Stimulated activated CD4-positive, alpha-beta T cell treated with anti-CD3 and anti-CD28 coated beads, TNF-alpha, amount 100 ng/mL, for 4 hours (primary cell): Measurements from ENCODE around the gene NBEA.
"Not testable (repeated sequence)": the region's sequence is repeated elsewhere in the genome, so short reads cannot be mapped to it uniquely, and the experiment has no call there.

Source experiments
- DNase-seq, 3 experiments: peaks; one replicate each; pipeline ENCODE4 v3.0.0-alpha.2; 2020; ENCODE audit warnings: low read depth in 3 of 3

Gene NBEA, protein sequence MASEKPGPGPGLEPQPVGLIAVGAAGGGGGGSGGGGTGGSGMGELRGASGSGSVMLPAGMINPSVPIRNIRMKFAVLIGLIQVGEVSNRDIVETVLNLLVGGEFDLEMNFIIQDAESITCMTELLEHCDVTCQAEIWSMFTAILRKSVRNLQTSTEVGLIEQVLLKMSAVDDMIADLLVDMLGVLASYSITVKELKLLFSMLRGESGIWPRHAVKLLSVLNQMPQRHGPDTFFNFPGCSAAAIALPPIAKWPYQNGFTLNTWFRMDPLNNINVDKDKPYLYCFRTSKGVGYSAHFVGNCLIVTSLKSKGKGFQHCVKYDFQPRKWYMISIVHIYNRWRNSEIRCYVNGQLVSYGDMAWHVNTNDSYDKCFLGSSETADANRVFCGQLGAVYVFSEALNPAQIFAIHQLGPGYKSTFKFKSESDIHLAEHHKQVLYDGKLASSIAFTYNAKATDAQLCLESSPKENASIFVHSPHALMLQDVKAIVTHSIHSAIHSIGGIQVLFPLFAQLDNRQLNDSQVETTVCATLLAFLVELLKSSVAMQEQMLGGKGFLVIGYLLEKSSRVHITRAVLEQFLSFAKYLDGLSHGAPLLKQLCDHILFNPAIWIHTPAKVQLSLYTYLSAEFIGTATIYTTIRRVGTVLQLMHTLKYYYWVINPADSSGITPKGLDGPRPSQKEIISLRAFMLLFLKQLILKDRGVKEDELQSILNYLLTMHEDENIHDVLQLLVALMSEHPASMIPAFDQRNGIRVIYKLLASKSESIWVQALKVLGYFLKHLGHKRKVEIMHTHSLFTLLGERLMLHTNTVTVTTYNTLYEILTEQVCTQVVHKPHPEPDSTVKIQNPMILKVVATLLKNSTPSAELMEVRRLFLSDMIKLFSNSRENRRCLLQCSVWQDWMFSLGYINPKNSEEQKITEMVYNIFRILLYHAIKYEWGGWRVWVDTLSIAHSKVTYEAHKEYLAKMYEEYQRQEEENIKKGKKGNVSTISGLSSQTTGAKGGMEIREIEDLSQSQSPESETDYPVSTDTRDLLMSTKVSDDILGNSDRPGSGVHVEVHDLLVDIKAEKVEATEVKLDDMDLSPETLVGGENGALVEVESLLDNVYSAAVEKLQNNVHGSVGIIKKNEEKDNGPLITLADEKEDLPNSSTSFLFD (N-terminal part only)

DNA sequence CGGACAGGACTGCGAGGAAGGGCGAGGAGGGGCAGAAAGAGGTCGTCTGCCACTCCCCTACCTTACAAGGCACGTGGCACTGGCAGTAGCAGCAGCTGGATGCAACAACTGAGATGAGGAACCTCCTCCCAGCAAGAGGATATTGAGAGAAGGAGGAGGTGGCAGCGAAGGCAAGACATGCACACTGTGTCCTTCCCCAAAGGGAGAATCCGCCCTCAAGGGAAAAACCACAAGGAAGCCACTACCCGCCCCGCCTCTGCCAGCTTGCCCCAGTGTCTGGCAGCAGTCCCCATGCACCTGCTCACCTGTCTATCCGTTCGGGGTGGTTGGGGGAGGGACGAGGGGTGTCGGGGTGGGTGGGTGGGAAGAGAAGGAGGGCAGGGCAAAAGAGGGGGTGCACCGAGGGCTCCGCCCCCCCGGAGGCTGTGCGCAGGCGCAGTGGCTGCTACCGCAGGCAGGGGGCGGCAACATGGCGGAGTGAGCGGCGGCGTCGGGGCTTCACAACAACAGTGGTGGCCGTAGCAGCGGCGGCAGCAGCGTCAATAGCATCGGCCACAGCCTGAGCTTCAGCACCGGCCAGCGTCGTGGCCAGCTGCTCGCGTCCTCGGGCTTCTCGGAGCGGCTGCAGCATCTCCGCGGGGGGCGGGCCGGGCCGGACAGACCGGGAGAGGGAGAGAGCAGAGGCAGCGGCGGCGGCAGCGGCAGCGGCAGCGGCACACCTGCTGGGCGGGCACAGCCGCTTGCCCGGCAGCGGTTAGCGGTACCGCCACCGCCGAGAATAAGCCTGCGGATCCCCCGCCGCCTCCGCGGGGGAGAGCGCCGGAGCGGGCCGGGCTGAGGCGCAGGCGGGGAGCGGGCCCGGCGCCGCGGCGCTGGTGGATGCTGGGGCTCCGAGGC, at the start of gene NBEA:
Gene NBEA (plus strand): TSS at position 436 of the 897 bp plus-strand sequence. CDS start 551 bp downstream, outside the sequence.
- DNase-seq: peak; percentile 50 to 72 (median 66)

DNA sequence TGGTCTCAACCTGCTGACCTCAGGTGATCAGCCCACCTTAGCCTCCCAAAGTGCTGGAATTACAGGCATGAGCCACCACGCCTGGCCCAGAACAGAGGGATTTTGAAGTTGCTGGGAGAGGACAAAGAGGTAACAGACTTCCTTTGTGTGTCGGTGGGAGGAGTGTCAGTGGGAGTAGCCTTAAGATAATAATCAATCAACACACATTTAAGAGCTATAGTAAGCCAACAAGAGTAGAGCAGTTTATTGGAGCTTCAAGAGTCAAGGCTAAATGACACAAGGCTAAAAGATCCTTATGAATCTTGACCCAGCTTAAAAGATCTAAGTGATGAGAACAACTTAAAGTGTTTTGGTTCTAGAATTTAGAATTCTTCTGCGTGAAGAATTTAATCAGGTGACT, 47.3 kb upstream of the NBEA start:
- no peak for DNase-seq

DNA sequence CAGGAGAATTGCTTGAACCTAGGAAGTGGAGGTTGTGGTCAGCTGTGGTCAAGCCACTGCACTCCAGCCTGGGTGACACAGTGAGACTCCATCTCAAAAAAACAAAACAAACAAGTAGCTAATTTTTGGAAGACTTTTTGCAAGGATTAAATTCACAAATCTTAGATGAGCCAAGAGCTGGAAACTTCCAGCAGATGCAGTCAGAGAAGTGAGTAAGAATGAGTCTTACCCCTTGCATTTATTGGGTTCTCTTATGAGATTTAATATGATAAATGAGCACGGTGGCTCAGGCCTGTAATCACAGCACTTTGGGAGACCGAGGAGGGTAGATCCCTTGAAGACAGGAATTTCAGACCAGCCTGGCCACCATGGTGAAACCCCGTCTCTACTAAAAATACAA, 44.9 kb upstream of the NBEA start:
- DNase-seq: no peak

DNA sequence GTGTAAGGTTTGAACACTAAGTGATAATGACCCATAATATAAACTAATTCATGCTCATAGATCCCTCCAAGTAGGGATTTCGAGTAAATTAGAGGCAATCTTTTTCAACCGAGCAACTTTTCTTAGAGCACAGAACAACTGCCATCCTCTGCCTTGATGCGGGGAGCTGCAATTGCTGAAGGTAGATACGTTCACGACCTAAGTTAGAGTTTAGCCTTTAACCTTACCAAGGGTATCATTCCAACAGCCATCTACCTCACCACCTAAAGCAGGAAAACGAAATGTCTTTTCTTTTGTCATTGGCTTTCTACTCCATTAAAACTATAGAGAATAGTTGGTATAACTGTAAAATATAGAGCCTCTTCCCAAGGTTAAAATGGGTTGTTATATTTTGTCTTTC, 42.2 kb upstream of the NBEA start:
- no peak for DNase-seq

DNA sequence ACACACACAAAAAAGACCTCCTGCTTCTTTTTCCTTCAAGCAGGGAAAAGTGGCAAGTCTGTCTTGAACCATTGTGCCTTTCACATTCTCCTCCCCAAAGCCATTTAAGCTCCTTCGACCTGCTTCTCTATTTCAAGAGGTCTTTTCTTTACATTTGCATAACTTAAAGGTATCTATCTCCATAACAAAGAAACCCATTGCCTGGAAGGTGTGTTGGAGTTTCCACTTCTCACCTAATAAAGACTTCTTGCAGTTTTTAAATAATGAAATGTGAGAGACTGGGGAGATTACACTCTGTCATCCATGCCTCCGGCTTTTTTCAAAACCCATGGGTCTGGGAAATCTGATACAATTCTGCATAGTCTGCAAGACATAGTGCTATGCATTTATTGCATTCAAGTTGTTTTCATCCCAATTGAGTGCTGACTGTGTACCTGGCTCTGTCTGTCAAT, 41.8 kb upstream of the NBEA start:
- no peak for DNase-seq

DNA sequence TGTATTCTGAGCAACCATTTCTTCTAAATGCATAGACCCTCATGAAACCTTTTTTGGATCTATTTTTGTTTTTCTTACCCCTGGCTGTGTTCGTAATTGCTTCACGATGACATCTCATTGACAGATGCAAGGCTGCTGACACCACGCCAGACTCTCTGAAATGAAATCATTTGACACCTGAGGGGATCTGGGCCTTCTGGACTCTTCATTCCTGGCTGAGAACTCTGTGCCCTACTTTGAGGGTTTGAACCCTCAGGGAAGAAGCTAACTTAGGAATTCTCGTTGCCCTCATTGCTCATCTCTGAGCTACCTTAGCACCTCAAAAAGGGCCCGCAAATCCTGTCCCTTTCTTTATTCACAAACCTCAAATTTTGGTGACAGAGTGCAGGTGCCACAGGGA, 40.5 kb upstream of the NBEA start:
- DNase-seq: no peak

DNA sequence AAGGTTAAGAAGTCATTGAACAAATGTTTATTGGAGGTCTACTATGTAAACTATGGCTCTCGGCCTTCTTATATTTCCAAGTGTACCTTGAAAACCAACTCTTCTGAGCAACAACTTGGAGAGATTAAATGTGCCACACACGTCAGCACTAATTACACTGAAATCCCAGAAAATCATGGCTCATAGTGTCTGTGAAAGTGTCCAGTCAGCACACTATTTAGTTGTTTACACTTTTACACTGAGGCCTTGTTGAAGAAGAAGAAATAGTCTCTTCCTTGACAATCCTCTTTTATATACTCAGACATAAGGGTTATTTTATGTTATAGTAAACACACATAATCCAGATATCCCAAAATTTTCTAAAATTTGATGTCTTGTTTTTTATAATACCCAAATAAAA, 30.9 kb upstream of the NBEA start:
- no peak for DNase-seq

DNA sequence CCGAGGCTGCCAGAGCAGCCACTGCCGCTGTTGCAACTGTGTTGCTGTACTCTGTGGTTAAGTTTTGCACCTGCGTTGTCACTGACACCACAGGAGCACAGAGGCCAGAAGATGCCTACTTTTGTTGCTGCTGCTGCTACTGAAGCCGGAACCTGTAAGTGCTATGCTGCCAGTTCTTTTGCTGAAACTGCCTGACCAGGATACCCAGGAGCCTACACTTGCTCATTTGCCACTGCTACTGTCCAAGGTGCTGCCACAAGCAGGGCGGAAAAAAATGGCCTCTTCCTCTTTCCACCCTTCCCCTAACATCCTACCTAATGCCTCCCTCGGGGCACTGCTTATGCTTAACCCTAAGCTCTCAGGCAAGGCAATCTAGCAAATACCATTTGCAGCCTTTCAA, 29.0 kb upstream of the NBEA start:
- DNase-seq: no peak

DNA sequence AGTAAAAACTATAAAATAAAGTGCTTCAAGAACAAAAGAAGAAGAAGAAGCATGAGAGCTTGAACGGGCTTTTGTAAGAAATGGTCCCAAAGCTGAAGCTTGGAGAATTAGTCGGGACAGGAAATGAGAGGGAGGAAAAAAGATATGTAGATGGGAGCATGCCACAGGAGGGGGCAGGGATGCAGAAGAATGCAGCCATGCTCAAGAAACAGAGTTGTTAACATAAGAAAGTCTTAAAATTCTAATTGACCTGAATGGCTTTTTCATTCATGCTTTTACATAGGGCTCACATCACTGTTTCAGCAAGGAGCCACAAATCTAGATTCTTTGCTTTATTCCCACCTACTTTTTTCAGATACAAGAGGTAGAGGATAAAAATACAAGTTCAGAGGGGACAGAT, 27.7 kb upstream of the NBEA start:
- DNase-seq: no peak

DNA sequence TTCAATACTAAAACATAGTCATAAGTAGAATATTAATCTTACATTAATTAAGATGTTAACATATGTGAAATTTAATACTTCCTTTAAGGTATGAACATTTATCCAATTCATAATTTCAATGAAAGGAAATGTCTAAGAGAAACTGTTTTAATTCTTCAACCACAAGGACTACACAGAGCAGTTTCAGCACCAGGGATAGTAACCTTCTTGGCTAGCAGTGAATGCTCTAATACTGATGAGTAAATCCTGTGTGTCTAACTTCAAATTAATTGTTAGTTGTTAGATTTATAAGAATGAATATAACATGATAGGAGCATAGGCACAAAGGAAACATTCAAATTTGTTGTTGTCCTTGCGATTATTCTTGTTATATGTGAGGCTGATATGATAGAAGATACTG, 15.6 kb upstream of the NBEA start:
- no peak for DNase-seq

DNA sequence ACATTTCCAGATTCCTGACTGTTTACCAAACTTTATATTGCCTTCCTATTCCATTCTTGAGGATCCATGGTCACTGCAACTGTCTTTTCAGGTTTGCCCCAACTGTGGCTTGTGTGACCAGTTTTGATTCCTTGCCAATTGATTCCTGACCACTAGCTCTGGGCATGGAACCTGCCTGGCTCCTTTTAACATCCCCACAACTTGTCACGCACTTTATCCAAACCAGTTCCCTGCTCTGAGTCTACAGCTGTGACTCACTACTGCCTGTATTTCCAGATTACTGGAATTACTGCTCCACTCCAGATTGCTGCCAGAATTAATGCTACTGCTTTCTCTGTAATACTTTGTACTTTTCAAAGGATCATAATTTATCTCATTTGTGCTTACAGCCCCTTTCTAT, 13.4 kb upstream of the NBEA start:
- not testable (repeated sequence) for DNase-seq

DNA sequence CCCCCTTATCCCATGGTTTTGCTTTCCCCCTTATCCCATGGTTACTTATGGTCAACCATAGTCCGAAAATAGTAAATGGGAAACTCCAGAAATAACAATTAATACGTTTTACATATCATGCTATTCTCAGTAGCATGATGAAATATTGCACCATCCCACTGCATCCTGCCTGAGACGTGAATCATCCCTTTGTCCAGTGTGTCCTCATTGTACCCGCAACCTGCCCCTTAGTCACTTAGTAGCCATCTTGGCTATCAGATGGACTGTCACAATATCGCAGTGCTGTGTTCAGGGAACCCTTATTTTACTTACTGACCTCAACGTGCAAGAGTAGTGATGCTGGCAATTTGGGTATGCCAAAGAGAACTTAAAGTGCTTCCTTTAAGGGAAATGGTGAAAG, 10.5 kb upstream of the NBEA start:
- no peak for DNase-seq

DNA sequence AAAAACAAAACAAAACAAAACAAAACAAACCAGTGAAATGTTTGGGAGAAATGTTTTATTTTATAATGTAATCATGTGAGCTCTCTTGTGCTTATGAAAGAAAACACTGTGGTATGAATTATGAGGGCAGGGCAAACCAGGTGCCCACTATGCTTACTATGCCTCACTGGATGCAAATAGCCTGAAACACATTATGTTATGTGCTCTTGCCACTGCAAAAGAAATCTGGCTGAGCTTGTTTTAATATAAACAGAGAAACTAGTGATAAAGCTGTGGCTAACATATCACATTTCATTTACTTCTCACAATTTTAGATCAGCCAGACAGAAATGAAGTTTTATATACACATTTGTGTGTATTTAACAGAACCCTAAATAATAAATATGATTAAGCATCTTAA, 8.7 kb upstream of the NBEA start:
- no peak for DNase-seq

DNA sequence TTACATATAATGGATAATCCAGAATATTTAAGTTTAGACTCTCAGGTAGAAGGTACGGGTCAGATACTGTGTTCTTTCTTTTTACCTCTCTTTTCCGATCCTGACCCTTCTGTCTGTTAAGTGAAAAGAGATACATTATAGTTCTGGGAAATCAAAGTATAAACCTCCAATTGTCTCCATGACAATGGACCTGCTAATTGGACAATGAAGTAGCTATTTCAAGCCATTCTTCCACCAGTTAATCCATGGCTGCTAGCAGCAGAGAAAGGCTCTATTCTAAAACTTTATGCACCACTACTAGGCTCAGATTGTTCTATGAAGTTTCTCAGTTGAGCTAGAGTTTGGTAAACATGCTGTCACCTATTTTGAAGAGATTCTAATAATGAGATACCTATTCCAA, 8.3 kb upstream of the NBEA start:
- no peak for DNase-seq

DNA sequence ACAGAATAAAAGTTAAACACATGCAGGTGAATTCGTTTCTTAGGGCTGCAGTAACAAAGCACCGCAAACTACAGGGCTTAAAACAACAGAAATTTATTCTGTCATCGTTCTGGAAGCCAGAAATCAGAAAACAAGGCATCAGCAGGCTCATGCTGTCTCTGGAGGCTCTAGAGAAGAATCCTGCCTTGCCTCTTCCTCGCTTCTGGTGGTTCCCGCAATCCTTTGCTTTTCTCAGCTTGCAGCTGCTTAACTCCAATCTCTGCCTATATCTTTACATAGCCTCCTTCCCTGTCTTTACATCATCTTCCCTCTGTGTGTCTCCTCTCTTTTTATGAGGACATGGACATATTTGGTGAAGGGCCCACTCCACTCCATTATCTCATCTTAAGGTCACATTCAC, 6.2 kb upstream of the NBEA start:
- no peak for DNase-seq

DNA sequence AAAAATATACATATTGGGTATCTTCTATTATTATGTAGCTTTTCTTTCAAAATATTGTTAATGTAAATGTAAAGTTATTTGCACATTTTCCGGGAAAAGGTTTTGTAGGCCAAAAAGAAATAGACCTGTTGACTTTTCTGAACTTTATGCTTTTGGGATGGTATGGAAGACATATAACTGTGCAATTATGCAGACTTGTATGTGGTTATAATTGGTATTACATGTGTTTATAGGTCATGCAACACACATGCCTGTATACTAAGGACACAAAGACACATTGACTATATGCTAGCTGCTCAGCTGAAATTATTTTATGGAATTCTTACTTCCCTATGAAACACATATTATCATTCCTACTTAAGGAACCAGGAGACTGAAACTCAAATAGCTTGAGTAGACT, 2.3 kb upstream of the NBEA start:
- no peak for DNase-seq

DNA sequence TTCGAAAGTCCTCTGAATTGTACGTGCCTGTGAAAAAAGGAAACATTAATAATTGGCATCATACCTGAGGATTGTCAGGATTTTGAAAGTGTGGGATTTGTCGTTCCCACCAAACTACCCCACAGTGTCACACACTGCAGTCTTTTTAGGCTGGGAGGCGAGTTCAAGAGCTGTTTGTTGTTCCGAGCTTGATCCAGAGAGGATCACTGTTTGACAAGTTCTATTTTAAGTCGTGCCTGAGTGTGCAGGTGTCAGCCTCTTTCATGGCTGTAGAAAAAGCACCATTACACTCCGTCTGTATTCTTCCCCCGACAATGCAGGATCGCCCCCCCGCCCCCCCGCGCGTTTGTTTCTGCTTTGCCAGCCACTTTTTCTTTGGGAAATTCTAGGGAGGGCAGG, 635 bp upstream of the NBEA start:
- no peak for DNase-seq

DNA sequence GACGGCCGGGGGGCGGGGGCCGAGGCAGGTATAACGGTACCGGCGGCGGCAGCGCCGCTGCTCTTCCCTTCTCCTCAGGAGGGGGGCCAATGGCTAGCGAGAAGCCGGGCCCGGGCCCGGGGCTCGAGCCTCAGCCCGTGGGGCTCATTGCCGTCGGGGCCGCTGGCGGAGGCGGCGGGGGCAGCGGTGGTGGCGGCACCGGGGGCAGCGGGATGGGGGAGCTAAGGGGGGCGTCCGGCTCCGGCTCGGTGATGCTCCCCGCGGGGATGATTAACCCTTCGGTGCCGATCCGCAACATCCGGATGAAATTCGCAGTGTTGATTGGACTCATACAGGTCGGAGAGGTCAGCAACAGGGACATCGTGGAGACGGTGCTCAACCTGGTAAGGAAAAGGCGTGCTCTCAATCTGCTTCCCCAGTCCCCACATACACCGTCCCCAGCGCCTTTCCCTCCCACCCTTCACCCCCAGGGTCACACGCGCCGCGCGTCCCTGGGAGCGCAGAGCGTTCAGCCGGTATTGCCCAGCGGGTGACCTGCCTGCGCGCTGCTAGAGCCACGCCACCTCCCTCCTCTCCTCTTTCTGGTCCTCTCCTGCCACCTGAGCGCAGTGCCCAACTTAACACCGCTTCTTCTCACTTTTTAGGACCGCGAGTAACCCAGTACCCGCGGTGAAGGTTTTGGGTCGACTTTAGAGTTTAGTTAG, 814 bp downstream of the NBEA start:
- no peak for DNase-seq

DNA sequence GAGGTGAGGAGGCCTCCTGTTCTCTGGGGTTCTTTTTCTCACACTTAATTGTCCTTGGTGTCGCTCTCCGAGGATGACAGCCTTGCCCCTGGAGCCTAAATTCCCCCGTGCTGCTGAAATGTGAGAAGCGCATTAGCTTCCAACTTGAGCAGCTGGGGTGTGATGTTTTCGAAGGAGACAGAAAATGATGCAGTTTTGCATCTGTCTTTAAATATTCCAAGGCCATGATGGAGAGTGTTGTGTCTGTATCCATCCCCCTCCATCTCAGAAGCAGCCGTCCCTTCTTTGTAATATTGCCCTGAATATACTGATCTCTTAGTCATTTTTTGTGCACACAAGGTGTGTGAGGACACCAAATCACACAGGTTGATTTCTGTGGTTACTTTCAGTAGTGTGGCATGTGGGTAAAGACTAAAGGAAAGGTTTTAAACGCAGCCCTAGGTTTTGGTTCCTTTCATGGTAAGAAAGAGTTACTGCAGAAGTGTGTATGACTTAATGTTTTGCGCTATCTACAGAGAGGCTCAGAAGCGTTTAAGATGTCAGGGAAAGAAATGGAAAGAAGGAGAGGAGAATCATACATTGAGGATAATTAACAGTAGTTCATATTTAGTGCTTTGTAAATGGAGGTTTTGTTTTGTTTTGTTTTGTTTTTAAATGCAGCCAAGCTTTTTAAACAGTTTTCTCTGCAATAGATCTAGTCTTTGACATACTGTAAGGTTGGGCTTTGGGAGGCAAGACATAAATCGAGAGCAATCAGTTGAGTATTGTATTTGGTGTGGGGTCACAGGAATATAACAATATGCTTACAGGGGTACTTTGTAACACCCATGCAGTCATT, 1.6 kb downstream of the NBEA start:
- no peak for DNase-seq

DNA sequence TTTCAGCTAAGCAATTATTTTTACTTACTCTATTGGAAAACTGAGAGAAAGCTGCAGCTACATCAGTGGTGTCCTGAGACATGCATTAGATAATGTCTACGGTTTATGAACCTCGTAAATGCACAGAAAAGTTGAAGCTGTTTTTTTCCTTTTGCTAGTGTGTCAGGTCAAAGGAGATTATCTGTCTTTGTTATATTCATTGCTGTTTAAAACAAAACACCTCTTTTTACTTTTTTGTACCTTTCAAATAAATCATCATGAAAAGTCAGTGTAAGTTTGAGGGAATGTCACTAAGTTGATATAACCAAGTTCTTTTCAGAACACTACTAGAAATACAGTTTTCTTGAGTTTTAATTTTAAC, 2.2 kb downstream of the NBEA start:
- DNase-seq: no peak
